Measurements from ENCODE around the gene KRTAP5-7. TPM values are rescaled to one million over a fixed set of nuclear protein-coding genes. Genes with fewer than 3 reads are reported as not detected.

KRTAP5-7 gene
- total RNA-seq, 1 donor from 2014 or later: not detected

DNA sequence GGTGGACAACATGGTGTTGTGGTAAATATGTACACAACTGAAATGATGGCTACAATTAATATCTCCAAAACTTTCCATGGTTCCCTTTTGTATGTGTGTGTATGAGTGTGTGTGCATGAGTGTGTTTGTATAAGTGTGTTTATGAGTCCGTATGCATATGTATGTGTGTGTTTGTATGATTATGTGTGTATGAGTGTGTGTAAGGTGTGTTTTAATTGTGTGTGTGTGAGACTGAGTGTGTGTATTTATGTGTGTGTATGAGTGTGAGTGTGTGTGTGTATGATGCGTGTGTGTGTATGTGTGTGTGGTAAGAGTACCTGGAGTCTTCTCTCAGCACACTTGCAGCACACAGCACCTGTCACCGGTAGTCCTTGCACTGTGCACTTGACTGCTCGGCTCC, 29.0 kb downstream of the KRTAP5-7 start:
- Histone ChIP-seq H3K4me2 (no peak overlapping the region), H3K79me2 (ENCODE audit: low read depth) (no peaks in the 10 kb centered on the region), H3K4me3 (no peak overlapping the region), H3K9me3 (ENCODE audit: low read depth) (no peaks in the 10 kb centered on the region), H4K20me1 (ENCODE audit: low read depth) (no peaks in the 10 kb centered on the region), H3K27me3 (no peaks in the 10 kb centered on the region), H3F3A (ENCODE audit: low read depth) (no peaks in the 10 kb centered on the region), H2AFZ (replicated peaks) (no peak overlapping the region), H3K4me1 (no peaks in the 10 kb centered on the region), H3K27ac (no peak overlapping the region), H3K36me3 (no peaks in the 10 kb centered on the region), H3K9ac (no peak overlapping the region)
- Mint-ChIP-seq H3K4me3 (no peak overlapping the region), H3K27ac (no peak overlapping the region), H3K4me1 (no peaks in the 10 kb centered on the region), H3K36me3 (no peaks in the 10 kb centered on the region), H3K27me3 (ENCODE audit: insufficient read depth, low read depth) (no peaks in the 10 kb centered on the region), H3K9me3 (peaks cover 14% of the 10 kb centered on the region)
- TF ChIP-seq EZH2 (IDR thresholded peaks at IDR 0.05) (no peak), EZH2phosphoT487 (IDR thresholded peaks at IDR 0.05) (no peak)
- TF ChIP-seq, protein P1, sequence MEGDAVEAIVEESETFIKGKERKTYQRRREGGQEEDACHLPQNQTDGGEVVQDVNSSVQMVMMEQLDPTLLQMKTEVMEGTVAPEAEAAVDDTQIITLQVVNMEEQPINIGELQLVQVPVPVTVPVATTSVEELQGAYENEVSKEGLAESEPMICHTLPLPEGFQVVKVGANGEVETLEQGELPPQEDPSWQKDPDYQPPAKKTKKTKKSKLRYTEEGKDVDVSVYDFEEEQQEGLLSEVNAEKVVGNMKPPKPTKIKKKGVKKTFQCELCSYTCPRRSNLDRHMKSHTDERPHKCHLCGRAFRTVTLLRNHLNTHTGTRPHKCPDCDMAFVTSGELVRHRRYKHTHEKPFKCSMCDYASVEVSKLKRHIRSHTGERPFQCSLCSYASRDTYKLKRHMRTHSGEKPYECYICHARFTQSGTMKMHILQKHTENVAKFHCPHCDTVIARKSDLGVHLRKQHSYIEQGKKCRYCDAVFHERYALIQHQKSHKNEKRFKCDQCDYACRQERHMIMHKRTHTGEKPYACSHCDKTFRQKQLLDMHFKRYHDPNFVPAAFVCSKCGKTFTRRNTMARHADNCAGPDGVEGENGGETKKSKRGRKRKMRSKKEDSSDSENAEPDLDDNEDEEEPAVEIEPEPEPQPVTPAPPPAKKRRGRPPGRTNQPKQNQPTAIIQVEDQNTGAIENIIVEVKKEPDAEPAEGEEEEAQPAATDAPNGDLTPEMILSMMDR (IDR thresholded peaks at IDR 0.05): no peak
- no peak for DNase-seq (ENCODE audit: low spot score)

DNA sequence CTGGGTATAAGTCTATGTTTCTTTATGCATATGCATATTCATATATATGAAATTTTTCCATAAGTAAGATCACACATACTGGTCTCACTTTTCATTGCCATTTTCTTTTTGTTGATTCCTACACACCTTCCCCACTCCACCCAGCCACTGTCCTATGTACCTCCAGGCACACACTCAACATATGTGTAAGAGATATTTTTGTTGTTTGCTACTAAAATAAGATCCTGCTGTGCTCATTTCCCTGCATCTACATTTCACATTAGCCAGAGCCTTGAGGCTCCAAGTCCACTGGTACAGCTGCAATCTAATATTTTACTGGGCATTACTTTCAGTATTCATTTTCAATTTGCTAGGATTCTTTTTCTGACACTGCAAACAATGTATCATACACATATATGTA, 30.2 kb downstream of the KRTAP5-7 start:
- Mint-ChIP-seq H3K4me1 (no peaks in the 10 kb centered on the region), H3K36me3 (no peaks in the 10 kb centered on the region), H3K27me3 (ENCODE audit: insufficient read depth, low read depth) (no peaks in the 10 kb centered on the region), H3K27ac (no peak overlapping the region), H3K4me3 (no peak overlapping the region), H3K9me3 (peaks cover 14% of the 10 kb centered on the region)
- H3K4me2 ChIP-seq: no peak overlapping the region
- TF ChIP-seq EZH2 (IDR thresholded peaks at IDR 0.05): no peak
- TF ChIP-seq, protein P1 (IDR thresholded peaks at IDR 0.05): no peak
- no peak for TF ChIP-seq EZH2phosphoT487 (IDR thresholded peaks at IDR 0.05)
- H2AFZ ChIP-seq (replicated peaks): no peak overlapping the region
- H3K4me3 ChIP-seq: no peak overlapping the region
- no peaks in the 10 kb centered on the region for H3F3A ChIP-seq (ENCODE audit: low read depth)
- DNase-seq (ENCODE audit: low spot score): no peak
- no peaks in the 10 kb centered on the region for H3K36me3 ChIP-seq
- no peaks in the 10 kb centered on the region for H3K4me1 ChIP-seq
- no peaks in the 10 kb centered on the region for H3K9me3 ChIP-seq (ENCODE audit: low read depth)
- H3K27ac ChIP-seq: no peak overlapping the region
- H3K9ac ChIP-seq: no peak overlapping the region
- no peaks in the 10 kb centered on the region for H4K20me1 ChIP-seq (ENCODE audit: low read depth)
- H3K79me2 ChIP-seq (ENCODE audit: low read depth): no peaks in the 10 kb centered on the region
- H3K27me3 ChIP-seq: no peaks in the 10 kb centered on the region

DNA sequence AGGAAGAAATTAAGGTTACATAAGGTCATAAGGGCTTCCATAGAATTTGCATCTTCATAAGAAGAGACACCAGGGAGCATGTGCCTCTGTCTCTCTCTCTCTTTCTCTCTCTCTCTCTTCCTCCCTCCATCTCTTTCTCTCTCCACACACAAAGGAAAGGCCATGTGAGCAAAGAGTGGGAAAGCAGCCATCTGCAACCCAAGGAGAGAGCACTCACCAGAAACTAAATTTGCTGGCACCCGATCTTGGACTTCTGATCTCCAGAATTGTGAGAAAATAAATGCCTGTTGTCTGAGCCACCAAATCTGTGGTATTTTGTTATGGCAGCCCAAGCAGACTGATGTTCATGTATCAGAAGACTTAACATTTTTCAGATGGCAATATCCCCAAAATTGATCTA, 31.9 kb downstream of the KRTAP5-7 start:
- no peak overlapping the region for H3K4me3 ChIP-seq
- H3K4me1 ChIP-seq: no peaks in the 10 kb centered on the region
- H3K9me3 ChIP-seq (ENCODE audit: low read depth): no peaks in the 10 kb centered on the region
- Mint-ChIP-seq H3K27ac (no peak overlapping the region), H3K4me3 (no peak overlapping the region), H3K9me3 (peaks cover 14% of the 10 kb centered on the region), H3K4me1 (no peaks in the 10 kb centered on the region), H3K27me3 (ENCODE audit: insufficient read depth, low read depth) (peaks cover 4% of the 10 kb centered on the region), H3K36me3 (no peaks in the 10 kb centered on the region)
- H3K9ac ChIP-seq: no peak overlapping the region
- H3K79me2 ChIP-seq (ENCODE audit: low read depth): no peaks in the 10 kb centered on the region
- H3K27ac ChIP-seq: no peak overlapping the region
- no peaks in the 10 kb centered on the region for H3K36me3 ChIP-seq
- no peaks in the 10 kb centered on the region for H4K20me1 ChIP-seq (ENCODE audit: low read depth)
- TF ChIP-seq, protein P1 (IDR thresholded peaks at IDR 0.05): no peak
- TF ChIP-seq EZH2 (IDR thresholded peaks at IDR 0.05) (no peak), EZH2phosphoT487 (IDR thresholded peaks at IDR 0.05) (no peak)
- no peak overlapping the region for H3K4me2 ChIP-seq
- DNase-seq (ENCODE audit: low spot score): no peak
- no peak overlapping the region for H2AFZ ChIP-seq (replicated peaks)
- H3F3A ChIP-seq (ENCODE audit: low read depth): no peaks in the 10 kb centered on the region
- H3K27me3 ChIP-seq: no peaks in the 10 kb centered on the region
